HG03439 (cell line): Measurements from ENCODE around the gene MTCL3.

ENCODE experiments used
- ATAC-seq: cut with Tn5 transposase; IDR thresholded peaks from one replicate; pipeline ENCODE4 v1.9.1; 2021; ENCODE audit warnings: mild to moderate bottlenecking, moderate library complexity; ENCODE audit not compliant: unreplicated experiment

MTCL3 gene

DNA sequence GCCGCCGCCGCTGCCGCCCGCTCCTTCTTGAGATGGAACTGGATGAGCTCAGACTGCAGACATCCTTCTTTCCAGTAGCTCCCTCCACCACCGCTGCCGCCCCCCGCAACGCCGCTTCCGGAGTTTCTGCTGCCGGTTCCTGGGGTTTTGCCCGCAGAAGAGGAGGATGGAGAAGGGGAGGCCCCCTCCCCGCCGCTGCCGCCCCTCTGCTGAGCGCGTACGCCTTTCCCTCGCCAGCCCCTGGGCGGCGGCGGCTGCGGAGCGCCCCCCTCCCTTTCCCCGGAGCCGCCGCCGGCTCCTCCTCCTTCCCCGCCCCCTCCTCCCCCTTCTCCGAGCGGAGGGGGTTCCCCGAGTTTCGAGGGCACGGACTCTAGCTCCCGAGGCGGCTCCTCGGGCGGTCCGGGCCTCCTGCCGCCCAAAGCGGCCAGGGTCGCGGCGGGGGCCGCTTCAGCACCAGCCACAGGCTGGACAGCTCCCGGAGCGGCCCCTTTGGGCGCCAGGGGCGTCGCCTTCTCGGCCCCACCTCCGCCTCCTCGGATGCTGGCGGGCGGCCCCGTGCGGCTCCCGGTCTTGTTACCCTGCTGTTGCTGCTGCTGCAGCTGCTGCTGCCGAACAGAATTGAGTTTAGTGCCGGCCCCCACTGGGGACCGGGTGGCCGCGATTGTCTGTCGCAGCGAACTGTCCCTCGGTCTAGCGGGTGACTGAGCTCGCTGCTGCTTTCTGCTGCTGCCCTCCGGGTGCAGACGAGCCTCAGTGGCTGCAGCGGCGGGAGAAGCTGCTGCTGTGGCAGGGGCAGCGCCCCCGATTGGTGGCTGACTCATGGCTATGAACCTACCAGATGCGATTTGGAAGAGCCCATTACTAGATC, 3.1 kb downstream of the MTCL3 start:
- peak; percentile 78 for ATAC-seq

DNA sequence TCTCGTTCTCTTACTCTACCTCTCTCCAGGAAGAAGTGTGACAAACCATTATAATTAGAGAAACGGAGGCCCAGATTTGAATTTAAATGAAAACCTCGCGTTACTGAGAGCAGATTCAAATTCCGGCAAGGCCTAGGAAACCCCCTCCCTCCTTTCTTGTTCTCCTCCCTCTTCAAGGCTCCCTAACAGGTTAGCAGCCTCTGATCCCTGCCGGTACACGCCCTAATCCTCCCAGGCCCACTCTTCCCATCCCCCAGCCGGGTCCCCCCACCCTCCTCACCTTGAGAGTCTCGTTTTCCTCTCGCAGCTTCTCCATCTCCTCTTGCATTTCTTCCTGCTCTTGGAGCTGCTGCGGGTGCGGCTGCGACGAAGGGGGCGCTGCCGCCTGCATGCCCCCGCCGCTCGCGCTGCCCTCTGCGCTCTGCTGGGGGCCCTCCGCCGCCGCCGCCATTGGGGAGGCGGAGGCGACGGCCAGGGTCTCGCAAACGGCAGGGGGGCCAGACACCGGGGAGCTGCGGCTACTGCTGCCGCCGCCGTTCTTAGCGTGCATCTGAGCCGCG, 3.8 kb downstream of the MTCL3 start:
- ATAC-seq, result no peak

DNA sequence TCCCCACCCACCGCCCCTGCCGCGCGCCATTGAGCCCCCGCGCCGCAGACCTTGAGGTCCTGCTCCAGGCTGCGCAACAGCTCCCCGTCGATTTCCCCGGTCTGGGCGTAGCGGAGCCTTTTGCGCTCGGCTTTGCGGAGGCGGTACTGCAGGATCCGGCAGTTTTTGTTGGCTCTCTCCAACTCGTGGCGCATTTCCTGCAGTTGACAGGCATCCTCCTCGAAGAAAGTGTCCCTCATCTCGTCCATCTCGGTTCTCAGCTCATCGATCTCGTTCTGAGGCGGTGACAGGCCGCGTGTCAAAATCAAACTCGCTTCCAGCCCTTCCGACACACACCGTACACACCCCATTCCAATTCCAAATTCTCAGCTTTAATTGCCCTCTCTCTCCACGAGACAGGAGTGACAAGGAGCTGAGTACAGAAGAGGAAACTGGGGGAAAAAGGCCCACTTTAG, 4.3 kb downstream of the MTCL3 start:
- no peak for ATAC-seq

DNA sequence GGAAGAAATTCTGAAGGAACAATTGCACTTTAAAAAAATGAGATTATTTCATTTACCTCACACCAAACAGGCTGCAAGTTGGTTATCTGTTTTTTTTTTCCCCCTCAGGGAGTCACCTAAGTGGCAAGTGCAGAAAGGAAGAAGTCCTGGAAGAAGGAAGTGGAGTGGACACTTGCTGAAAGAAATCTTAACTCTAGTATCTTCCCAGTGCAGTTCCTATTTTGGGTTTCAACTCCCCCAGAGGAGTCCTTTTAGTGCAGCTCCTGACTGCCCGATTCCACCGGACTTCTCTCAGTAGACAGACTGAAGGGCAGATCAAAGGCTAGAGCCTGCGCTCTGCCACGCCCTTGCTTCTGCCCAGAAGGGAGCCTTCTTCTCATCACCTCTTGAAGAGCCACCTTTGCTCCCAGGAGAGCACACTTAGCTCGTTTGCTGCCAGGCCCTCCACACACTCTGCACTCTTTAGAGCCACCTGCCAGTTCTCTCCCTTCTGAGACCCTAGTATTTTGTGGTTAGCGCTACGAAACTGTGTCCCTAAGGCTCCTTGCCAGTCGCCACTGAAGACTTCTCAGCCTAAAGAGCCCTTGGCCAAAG, 4.9 kb downstream of the MTCL3 start:
- ATAC-seq, result no peak

DNA sequence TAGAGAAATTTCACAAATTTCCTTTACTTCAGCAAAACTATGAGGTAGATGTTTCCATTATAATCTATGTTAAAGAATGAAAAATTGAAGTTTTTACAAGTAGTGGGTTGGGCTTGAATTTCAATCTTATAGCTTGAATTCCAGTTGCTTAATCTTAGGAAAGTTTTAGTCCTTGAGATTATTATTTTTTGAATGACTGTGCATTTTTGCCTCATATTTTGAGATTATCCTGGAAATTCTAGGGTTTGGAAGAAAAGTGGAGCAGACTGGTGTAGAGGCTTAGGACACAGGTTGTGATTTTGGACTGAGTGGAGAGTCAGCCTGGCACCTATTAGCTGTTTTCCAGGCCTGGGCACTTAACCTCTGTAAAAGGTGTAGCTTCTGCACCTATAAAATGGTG, 5.7 kb downstream of the MTCL3 start:
- no peak for ATAC-seq

DNA sequence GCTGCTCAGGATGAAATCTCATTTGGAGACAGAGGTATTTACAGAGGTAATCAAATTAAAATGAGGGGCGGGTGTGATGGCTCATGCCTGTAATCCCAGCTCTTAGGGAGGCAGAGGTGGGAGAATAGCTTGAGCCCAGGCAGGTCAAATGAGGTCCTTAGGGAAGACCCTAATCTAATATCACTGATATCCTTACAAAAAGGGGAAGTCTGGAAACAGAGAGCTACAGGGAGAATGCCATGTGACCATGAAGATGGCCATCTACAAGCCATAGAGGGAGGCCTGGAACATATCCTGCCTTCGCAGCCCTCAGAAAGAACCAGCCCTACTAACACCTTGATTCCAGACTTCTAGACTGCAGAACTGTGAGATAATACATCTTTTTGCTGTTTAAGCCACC, 8.3 kb downstream of the MTCL3 start:
- ATAC-seq, result no peak

DNA sequence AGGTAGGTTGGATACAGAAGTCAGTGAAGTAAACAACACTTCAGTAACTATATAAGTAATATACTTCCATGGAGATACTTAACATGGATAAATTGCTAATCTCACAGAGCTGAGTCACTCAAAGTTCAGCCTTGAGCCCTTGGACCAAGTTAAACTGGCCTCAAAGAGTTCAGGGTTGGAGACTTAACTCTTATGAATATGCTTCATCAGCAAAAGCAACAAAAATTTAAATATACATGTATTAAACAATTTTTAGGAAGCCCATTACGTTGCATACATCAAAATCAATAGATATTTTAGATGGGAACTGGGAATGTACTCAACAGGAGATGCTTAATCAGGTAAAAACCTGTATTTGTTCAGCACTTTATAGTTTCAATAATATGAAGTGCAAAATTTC, 12.2 kb downstream of the MTCL3 start:
- no peak for ATAC-seq

DNA sequence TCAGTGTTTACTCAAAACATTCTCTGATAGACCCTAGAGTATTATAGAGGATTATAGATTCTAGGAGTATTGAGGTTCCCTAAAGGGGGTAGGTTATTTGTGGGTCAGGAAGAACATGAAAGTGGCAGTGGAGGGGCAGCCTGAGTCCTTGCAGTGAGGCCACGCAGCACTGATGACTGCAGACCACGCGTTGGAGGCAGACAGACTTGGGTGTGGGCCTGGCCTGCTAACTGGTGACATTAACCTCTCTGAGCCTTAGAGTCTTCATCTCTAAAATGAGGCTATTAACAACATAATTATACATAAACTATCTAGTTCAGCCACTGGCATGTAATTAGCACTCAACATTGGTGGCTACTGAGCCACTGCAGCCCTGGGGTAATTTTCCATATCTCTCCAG, 16.1 kb downstream of the MTCL3 start:
- no peak for ATAC-seq

DNA sequence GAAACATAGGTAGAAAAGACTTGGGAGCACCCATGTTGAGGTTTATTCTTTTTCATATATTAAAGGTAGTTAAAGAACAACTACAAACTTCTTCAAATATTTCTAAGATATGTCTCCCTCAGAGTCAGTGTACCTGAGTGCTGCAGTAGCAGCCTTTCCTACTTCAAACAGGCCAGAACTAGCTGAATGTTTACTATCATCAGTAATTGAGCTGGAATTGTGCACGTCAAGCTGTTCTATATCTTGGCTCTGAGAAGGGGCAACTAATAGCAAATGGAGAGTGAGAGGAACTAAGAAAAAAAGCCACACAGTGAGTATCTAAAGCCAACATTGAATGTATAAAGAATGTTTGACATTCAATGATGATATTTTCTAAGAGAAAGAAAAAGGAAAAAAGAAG, 21.7 kb downstream of the MTCL3 start:
- no peak for ATAC-seq

DNA sequence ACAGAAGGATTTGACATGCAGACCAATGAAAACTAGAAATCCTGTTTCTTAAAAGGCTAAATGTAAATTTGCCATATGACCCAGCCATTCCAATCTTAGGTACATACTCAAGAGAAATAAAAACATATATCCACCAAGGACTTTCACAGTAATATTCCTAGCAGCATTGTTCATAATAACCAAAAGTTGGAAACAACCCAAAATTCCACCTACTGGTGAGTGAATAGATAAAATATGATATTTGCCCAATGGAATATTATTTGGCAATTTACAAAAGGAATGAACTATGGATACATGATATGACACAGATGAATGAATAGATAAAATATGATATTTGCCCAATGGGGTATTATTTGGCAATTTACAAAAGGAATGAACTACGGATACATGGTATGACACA, 22.7 kb downstream of the MTCL3 start:
- ATAC-seq, result no peak

DNA sequence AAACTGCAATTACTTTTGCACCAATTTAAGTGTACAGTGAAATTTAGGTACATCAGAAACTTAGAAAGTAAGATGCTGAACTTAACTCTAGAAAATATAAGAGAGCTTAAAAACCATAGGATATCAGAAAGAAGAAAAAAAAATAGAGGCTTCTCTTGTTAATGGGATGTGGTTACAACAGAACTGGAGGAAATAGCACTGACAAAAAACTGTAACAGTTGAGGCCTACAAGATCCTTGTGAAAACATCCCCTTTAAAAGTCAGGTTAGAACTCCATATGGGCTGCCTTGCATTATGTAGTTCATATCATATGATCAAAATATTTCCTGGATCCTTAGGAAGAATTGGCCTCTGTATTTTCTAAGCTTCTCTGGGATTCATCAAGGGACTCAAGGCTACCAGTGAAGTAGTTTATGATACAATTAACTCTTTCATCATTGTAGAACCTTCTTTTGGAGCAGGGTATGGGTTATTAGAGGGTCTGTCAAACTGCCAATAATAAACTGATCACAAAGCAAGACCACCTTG, 24.8 kb downstream of the MTCL3 start:
- no peak for ATAC-seq

DNA sequence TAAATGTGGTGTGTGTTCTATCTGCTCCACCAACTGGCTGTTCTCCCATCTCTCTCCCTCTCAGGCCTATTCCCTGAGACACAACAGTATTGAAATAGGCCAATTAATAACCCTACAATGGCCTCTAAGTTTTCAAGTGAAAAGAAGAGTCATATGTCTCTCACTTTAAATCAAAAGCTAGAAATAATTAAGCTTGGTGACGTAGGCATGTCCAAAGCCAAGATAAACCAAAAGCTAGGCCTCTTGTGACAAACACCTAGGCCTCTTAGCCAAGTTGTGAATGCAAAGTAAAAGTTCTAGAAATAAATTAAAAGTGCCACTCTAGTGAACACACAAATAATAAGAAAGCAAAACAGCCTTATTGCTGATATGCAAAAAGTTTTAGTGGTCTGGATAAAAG, 29.9 kb downstream of the MTCL3 start:
- no peak for ATAC-seq

DNA sequence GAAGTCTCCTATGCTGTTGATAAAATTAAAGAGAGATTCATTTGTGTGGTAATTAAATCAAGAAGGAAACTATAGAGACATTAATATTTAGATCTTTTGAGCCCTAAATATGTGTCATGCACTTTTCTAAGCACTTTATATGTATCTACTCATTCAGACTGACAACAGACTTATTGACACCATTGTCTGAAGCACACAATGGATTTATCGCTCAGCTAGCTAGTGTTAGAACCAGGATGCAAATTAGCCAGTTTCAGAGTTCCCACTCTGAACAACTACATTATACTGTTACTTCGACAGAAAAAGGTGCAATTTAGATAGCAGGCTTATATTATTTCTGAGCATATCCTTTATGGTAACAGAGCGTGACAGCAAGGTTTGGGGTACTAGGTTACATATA, 32.2 kb downstream of the MTCL3 start:
- ATAC-seq, result no peak

DNA sequence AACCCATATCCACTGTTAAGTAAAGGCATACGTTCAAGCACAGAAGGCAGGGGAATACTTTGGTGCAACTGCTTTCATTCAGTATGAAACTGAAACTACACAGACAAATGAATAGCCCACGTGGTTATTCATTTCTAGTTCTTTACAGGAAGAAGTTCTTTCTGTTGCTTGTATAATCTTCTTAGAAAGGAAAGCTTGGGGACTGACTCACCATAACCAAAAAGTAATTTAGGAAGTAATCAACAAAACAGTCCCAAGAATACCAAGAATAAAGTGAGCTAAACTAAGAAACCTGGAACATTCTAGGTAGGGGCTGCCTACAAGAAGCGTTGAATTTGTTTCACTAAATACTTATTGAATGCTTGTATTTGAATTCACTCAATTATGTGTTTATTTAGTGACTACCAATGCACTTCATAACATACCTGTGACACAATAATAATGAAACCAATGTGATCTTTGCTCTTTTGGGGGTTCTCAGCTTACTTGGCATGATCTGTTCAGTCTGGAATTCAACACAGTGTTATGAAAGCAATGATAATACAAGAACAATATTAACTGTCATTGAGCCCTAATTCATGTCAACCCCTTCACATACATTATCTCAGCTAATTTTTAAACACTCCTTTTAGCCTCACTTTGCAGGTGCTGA, 34.8 kb downstream of the MTCL3 start:
- ATAC-seq, result peak; percentile 100

DNA sequence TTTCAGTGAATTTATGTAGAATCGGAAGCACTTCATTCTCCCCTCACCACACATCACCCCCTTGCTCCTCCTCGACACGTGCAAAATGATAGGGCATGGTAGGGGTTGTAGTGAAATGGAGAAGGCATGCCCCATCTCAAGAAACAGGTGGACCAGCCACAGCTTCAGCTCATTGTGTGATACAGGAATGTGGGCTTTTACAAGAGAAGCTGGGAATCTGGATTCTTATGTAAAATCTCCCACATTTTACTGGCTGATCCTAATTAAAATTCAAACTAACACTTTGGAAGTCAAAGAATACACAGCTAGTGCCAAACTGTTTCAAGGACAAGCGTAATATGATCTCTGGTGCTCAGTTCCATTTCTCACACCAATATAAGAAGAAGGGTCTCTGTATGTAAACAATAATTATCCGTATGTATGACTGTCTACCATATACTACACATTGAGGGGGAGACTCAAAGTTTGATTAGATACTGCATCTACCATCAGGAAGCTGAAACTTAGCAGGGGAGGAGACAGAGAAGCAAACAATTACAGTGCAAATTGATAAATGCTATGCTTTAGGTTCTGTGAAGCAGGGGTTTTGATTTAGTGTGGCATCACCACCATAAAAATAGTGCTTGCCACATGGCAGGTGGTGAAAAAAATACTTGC, 35.6 kb downstream of the MTCL3 start:
- peak; percentile 9 for ATAC-seq

DNA sequence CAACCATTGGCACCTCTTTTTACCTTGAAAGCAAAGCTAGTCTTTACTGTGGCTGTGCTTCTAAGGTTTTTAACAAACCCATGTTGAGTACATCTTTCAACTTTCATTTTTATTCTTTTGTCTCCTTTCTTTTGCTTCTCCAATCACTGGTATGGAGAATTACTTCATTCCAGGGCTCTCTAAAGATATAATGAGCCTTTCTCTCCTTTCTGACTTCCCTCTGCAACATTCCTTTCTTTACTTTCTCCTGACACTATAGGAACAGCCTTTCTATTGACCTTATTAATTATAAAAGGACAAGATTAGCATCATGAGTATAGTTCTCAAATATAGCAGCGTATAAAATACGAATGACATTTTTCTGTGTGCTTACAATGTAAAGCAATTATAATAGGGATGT, 36.8 kb downstream of the MTCL3 start:
- ATAC-seq, result no peak

DNA sequence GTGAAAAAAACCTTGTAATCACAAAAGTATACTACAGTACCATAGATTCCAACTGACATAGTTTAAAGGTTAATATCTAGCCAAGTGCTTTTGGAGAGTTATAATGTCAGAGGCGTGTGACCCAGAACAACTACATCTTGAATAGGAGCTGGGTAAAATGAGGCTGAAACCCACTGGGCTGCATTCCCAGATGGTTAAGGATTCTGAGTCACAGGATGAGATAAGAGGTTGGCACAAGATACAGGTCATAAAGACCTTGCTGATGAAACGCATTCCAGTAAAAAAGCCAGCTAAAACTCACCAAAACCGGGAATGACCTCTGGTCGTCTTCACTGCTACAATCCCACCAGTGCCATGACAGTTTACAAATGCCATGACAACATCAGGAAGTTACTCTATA, 37.5 kb downstream of the MTCL3 start:
- ATAC-seq, result no peak

DNA sequence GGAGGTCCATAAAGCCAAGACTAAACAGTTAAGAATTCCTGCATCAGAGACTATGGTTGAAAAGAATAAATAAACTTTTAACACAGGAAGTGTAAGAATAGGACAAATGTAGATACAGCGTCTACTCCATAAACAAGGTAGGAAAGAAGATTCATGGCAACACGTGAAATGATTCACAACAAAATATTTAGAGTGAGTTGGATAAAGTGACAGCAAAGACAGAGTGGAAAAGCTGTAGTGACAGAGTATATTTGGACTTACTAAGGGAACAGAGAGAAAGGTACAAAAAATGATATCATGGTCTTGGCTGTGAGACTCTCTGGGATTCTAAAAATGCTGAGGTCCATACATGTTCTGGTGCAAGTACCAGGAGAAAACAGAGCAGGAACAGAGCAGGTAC, 38.0 kb downstream of the MTCL3 start:
- no peak for ATAC-seq

DNA sequence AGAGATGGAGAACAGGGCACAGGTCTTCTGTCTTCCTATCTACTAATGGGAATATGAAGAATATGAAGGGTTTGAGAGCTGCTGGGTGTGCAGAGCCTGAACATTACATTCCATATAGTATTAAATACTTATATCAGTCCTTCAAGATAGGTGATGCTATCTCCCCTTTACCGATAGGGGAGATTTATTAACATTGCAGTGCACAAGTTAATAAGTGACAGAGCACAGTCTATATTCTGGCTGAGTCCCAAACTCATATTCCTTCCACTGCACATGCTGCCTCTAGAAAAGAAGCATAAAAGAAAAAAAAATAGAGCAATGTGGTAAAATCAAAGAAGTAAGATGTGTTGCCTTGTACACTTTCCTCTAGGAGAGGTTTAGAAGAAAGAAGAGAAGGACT, 41.5 kb downstream of the MTCL3 start:
- no peak for ATAC-seq

DNA sequence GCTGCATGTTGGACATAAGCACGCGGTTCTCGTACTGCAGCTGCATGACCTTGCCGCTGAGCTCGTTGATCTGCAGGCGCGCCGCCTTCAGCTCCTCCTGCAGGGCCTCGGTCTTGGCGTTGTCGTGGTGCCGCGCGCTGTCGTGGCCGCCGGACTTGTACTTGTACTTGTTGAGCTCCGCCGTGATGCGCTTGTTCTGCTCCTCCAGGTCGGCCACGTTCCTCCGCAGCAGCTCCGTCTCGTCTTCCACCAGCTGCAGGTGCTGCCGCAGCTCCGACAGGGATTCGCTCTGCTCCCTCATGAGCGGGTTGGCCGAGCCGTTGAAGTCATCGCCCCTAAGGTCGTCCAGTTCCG, 43.3 kb downstream of the MTCL3 start:
- no peak for ATAC-seq
